ENCODE results near the gene CORO6.

The CORO6 gene

DNA sequence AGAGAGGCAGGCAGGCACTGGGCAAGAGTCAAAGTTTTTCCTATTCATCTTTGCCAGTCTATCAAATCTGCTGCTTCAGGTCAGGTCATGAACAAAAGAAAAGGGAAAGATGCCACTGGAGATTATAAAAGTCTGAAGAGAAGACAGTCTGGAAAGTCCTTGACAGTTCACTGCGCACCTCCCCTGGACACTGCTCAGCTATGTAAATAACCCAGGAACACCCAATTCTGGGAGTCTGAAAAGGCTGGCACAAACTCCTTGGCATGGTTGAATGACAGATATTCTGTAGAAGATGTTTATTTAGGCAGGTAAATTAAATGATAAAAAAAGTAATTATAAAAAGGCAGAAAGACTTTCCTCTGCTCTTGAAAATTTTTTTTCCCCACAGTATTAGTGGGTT is 5.2 kb upstream of the CORO6 start:
- Histone ChIP-seq H3K9me3 (replicated peaks; ENCODE audit: insufficient read depth, low read length) (no peaks in the 10 kb centered on the region), H3K36me3 (replicated peaks; ENCODE audit: insufficient read depth, low read length) (no peaks in the 10 kb centered on the region), H3K4me2 (ENCODE audit: low read depth, low read length) (no peak overlapping the region), H3K27me3 (replicated peaks; ENCODE audit: insufficient read depth, low read length) (no peaks in the 10 kb centered on the region), H3K27ac (ENCODE audit: low read length) (no peak overlapping the region), H4K20me1 (ENCODE audit: insufficient read depth, low read length) (no peaks in the 10 kb centered on the region), H3K4me3 (ENCODE audit: low read length) (no peak overlapping the region), H3F3A (ENCODE audit: insufficient read depth, low read length) (no peaks in the 10 kb centered on the region), H3K9ac (ENCODE audit: low read length) (no peak overlapping the region), H3K9me2 (replicated peaks; ENCODE audit: insufficient read depth, low read length) (no peaks in the 10 kb centered on the region), H2AFZ (ENCODE audit: low read length) (no peak overlapping the region), H3K79me2 (ENCODE audit: low read length) (no peaks in the 10 kb centered on the region), H3K4me1 (ENCODE audit: low read length) (no peaks in the 10 kb centered on the region)
- no peak for DNase-seq
- TF ChIP-seq, protein P1, sequence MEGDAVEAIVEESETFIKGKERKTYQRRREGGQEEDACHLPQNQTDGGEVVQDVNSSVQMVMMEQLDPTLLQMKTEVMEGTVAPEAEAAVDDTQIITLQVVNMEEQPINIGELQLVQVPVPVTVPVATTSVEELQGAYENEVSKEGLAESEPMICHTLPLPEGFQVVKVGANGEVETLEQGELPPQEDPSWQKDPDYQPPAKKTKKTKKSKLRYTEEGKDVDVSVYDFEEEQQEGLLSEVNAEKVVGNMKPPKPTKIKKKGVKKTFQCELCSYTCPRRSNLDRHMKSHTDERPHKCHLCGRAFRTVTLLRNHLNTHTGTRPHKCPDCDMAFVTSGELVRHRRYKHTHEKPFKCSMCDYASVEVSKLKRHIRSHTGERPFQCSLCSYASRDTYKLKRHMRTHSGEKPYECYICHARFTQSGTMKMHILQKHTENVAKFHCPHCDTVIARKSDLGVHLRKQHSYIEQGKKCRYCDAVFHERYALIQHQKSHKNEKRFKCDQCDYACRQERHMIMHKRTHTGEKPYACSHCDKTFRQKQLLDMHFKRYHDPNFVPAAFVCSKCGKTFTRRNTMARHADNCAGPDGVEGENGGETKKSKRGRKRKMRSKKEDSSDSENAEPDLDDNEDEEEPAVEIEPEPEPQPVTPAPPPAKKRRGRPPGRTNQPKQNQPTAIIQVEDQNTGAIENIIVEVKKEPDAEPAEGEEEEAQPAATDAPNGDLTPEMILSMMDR (IDR thresholded peaks at IDR 0.05; ENCODE audit: low read length): no peak
- TF ChIP-seq EZH2 (optimal IDR thresholded peaks at IDR 0.05; ENCODE audit: low read depth, low read length): no peak
- no peak for TF ChIP-seq EZH2phosphoT487 (IDR thresholded peaks at IDR 0.05; ENCODE audit: low read length)

DNA sequence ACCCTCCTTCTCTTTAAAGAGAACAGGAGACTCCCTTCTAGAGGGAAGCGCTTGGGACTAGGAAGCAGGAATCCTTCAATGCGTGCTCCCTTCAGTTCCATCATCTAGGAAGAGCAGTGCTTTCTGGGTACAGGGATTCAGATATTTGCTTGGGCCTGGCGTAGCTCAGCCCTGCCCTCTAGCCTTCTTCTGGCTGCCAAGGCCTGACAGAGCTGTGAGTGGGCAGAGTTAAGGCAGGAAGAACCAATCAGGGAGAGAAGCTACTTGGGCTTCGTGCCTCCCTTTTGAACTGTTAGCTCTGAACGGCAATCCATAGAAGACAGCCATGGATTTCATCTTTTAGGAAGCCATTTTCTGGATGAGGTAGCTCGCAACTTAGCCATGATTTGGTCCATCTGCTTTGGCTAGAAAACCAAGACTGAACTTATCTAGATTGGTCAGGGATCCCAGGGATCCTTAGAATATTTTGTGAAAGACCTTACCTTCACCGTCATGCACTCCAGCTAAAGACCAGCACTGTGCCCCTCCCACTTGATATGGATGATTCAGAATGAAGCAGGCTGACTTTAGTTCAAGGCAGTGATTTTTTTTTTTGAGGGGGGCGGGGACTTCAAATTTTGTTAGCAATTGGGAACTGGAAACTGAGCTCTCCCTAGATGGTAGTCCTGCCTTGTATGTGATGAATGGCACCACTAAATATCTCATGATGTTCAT is 2.5 kb upstream of the CORO6 start:
- H3K4me3 ChIP-seq (ENCODE audit: low read length): no peak overlapping the region
- 0 out of 2 replicates have a peak, but pooled peaks cover 4% of the 10 kb centered on the region for H3F3A ChIP-seq (ENCODE audit: insufficient read depth, low read length)
- H3K27ac ChIP-seq (ENCODE audit: low read length): no peak overlapping the region
- H3K36me3 ChIP-seq (replicated peaks; ENCODE audit: insufficient read depth, low read length): no peaks in the 10 kb centered on the region
- H2AFZ ChIP-seq (ENCODE audit: low read length): no peak overlapping the region
- H3K9me3 ChIP-seq (replicated peaks; ENCODE audit: insufficient read depth, low read length): no peaks in the 10 kb centered on the region
- no peak for TF ChIP-seq EZH2phosphoT487 (IDR thresholded peaks at IDR 0.05; ENCODE audit: low read length)
- TF ChIP-seq EZH2 (optimal IDR thresholded peaks at IDR 0.05; ENCODE audit: low read depth, low read length): no peak
- TF ChIP-seq, protein P1 (IDR thresholded peaks at IDR 0.05; ENCODE audit: low read length): no peak
- no peaks in the 10 kb centered on the region for H3K27me3 ChIP-seq (replicated peaks; ENCODE audit: insufficient read depth, low read length)
- no peak overlapping the region for H3K4me2 ChIP-seq (ENCODE audit: low read depth, low read length)
- H3K9me2 ChIP-seq (replicated peaks; ENCODE audit: insufficient read depth, low read length): no peaks in the 10 kb centered on the region
- no peak overlapping the region for H3K9ac ChIP-seq (ENCODE audit: low read length)
- H3K4me1 ChIP-seq (ENCODE audit: low read length): peaks cover 4% of the 10 kb centered on the region; the same call in 1 of the 2 replicates
- H3K79me2 ChIP-seq (ENCODE audit: low read length): no peaks in the 10 kb centered on the region
- no peaks in the 10 kb centered on the region for H4K20me1 ChIP-seq (ENCODE audit: insufficient read depth, low read length)
- no peak for DNase-seq

DNA sequence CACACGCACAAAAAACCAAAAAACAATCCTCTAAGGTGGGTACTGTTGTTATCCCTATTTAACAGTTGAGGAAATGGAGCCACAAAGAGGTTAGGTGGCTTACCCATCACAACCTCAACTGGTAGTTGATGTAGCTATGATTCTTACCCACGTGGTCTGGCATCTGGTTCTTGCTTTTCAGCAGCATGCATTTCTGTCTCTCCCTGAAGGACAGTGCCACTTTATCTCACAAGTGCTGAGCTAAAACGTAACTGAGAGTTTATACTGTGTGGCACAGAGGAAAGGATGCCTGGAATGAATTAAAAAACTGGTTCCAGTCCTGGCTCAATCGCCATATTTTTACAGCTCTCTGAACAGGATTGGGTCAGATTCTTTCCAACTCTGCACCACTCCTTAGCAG is 1.9 kb upstream of the CORO6 start:
- Histone ChIP-seq H3K4me2 (ENCODE audit: low read depth, low read length) (no peak overlapping the region), H3K79me2 (ENCODE audit: low read length) (no peaks in the 10 kb centered on the region), H3K4me1 (ENCODE audit: low read length) (peaks cover 4% of the 10 kb centered on the region; the same call in 1 of the 2 replicates), H3F3A (ENCODE audit: insufficient read depth, low read length) (0 out of 2 replicates have a peak, but pooled peaks cover 4% of the 10 kb centered on the region), H3K9me2 (replicated peaks; ENCODE audit: insufficient read depth, low read length) (no peaks in the 10 kb centered on the region), H3K27me3 (replicated peaks; ENCODE audit: insufficient read depth, low read length) (no peaks in the 10 kb centered on the region), H3K36me3 (replicated peaks; ENCODE audit: insufficient read depth, low read length) (no peaks in the 10 kb centered on the region), H3K9me3 (replicated peaks; ENCODE audit: insufficient read depth, low read length) (no peaks in the 10 kb centered on the region), H3K27ac (ENCODE audit: low read length) (no peak overlapping the region), H2AFZ (ENCODE audit: low read length) (no peak overlapping the region), H4K20me1 (ENCODE audit: insufficient read depth, low read length) (no peaks in the 10 kb centered on the region), H3K9ac (ENCODE audit: low read length) (no peak overlapping the region), H3K4me3 (ENCODE audit: low read length) (no peak overlapping the region)
- no peak for DNase-seq
- TF ChIP-seq EZH2phosphoT487 (IDR thresholded peaks at IDR 0.05; ENCODE audit: low read length) (no peak), EZH2 (optimal IDR thresholded peaks at IDR 0.05; ENCODE audit: low read depth, low read length) (no peak)
- TF ChIP-seq, protein P1 (IDR thresholded peaks at IDR 0.05; ENCODE audit: low read length): no peak
